HT-29 (cell line): ENCODE measurements around the gene CDH22. TPM values are rescaled to one million over a fixed set of nuclear protein-coding genes. Genes with fewer than 3 reads are reported as not detected.

Experiments used
- DNase-seq: peaks from one replicate; pipeline ENCODE4 v3.0.0-alpha.2; 2015; ENCODE audit warnings: low spot score
- total RNA-seq: library from RNA; depleted of rRNA; stranded (reverse); fragments of >200 nt; shearing (Covaris generic); gene quantifications from 2 replicates; pipeline ENCODE4 v1.2.3, GENCODE V29; 2014

CDH22 gene
- total RNA-seq, 1 experiment from 2014 or later: not detected

DNA sequence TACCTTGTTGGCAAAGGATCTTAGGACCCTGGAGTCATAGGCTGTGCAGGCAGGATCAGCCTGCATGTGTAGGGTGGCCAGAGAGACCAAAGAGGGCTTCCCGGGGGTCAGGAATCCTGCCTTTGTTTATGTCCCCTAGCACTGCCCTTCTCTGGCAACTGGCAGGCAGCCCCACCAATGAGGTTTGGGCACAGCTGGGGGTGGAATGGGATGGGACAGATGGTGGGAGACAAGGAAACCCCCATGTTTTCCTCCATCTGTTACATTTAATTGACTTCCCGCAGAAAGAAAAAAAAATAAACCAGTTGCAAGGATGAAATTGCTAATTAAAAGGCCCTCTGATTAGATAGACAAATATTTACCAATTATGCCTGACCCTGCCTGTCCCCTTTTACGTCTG is 162.6 kb downstream of the CDH22 start:
- no peak for DNase-seq

DNA sequence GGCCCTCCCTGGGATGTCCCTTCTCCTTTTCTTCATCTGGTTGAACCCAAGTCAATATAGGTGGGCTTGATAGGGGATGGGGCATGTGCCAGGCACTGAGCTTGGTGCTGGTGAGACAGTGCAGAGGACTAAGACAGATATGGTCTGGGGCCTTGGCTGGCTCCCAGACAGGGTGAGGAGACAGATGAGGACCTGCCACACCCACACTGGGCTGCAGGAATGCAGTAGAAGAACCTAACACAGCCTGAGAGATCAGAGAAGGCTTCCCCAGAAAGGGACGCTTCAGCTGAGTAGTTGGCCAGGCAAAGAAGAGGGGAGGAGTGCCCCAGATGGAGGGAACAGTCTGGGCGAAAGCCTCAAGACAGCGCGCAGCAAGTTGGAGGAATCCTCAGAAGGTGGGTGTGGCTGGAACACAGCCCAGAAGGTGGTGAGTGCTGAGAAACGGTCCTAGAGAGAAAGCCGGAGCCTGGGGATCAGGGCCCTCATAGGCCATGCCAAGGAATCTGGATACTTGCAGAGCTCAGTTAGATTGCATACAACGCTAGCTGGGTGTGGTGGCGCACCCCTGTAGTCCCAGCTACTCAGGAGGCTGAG is 163.8 kb downstream of the CDH22 start:
- DNase-seq: no peak

DNA sequence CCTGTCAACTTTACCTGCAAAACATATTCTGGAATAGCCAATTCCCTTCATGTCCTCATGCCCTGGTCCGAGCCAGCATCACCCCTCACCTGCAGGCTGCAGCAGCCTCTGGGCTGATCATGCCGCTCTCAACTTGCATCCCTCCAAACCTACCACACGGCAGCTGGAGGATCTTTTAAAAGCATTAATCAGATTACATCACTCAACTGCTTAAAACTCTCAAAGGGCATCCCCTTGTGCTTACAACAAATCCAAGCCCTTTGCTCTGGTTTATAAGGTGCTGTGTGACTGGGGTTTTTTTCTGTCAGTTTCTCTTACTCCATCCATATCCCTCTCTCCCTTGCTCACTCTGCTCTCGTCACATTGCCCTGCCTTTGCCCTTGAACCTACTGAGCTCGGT is 166.2 kb downstream of the CDH22 start:
- DNase-seq: no peak

DNA sequence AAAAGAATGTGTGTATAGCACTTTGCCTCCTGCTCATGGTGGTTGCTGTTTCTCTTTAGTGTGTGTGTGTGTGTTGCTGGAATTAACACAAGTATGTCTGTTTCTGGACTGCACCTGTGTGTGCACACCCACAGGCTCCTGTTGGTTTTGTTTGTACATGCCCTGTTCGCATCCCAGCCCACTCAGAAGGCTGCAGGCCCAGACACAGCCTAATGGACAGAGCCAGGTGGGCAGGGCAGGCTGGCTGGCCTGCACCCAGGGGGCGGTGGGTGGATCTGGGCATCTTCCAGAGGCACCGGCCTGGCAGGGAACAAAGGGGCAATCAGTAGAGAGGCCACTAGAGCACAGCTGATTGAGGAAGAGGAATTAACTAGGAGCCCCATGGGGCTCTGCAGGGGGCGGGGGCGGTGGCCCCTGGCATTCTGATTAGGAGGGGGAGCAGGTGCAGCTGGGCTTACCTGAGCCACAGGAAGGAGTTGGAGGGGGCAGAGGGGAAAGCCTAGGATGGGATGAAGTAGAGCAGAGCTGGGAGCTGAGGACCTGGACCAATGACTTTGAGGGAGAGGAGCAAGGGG is 168.3 kb downstream of the CDH22 start:
- DNase-seq: no peak

DNA sequence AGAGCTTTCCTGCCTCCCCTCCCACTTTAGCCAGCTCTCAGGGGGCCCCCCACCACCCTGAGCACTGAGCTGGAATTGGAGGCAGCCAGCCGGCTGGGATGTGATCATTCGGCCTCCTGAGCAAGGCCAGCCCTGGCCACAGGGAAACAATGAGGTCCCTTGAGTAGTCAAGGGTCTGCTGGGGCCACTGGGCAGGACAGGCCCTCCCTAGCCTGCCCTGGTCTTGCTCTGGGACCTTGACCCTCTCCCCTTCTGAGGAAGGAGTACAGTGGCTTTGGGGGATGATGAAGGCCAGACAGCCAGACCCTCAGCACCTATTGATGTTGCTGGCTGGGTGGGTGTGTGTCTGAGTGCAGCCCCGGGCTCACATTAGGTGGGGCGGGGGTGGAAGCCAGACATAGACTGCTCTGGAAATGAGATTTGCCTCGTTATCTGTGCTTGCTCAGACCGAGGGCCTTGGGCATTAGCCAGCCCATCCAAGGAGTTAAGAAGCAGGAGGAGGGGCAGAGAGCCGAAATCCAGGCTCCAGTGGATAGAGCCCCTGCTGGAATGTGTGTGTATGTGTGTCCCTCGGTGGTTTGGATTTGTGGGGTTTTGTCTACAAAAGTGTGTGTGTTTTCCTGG is 168.9 kb downstream of the CDH22 start:
- DNase-seq: no peak

DNA sequence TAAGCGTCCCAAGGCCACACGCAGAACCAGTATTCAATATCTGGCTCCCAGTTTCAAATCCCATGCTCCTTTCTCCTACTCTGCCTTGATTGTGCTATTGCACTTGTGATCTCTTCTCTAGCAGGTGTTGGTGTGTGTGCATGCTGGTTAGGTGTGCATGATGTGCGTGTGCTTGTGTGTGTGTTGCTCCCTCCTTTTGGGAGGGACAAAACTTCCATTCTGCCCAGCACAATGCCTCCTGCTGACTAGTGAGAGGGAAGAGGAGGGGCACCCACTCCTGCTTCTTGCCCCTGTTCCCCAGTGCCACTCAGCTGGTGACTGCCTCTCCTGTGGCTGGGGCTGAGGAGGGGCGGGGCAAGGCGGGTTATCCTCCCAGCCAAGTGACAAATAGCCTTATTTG is 170.5 kb downstream of the CDH22 start:
- no peak for DNase-seq

DNA sequence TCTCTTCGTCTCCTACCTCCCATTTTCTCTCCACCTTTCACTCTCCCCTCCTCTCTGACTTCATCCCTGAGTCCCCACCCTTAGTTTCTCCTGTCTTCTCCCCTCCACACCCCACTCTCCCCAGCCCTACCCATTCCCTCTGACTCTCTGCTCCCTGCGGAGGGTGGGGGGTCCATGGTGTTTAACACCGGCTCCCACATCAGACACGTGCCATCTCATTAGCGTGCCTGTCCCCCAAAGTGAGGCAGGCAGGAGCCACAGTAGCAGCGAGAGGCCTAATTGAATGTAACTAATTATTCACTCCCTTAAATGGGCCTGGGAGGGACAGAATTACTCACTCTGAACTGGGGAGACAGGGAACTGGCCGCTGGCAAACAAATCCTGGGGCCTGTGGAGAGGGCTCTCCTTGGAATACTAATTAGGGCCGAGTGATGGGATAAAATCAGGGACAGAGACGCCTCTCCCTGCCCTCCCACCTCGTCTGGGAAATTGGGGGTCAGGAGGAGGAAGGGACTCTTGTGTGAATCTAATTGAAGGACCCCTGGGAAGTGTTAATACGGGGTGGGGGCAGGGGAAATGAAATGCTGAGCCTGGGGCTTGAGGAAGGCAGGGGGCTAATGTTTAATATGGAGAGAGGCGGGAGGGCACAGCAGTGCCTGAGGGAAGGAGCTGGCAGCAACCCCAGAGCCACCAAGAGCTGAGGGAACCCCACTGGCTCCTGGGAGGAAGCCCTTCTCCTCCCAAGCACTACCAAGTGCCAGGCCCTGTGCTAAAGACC is 172.3 kb downstream of the CDH22 start:
- DNase-seq: no peak

DNA sequence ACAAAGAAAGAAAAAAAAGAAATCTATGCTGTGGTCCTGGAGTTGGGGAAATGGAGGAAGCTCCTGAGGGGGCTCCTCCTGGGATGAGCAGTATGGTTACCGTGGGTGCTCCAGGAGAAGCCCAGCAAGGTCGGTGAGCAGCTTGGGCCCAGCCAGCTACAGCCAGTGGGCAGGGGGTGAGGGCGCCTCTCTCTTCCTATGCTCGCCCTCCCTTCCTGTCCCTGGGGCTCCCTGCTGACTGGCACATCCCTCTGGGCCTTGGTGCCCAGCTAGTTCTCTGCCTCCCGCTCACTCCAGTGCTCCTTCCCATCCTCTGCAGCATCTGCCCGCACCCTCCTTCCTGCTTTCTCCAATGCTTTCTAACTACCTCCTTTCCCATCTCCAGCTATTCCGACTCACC is 173.6 kb downstream of the CDH22 start:
- DNase-seq: no peak

DNA sequence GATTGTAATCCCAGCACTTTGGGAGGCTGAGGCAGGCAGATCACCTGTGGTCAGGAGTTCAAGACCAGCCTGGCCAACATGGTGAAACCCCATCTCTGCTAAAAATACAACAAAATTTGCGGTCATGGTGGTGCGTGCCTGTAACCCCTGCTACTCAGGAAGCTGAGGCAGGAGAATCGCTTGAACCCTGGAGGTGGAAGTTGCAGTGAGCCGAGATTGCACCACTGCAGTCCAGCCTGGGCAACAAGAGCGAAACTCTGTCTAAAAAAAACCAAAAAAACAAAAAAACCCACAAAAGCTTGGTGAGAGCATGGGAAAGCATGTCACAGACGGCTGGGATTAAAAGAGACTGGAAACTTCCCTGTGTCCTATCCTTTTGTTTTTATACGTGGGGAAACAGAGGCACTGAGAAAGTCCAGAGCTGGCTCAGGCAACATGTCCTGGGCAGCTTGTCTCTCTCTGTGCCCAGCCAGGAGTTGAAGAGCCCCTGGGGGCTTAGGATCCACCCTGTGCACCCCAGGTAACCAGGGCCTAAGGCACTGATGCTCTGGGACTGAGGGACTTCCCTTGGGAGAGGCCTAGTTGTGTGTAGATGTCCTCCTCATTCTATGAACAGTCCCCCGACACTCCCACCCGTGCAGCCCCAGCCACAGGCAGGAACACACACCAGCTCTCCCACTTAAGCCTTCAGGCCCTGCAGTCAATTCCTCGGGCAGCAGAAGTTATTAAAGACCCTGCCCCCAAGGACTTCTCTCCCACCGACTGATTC is 174.2 kb downstream of the CDH22 start:
- DNase-seq: no peak

DNA sequence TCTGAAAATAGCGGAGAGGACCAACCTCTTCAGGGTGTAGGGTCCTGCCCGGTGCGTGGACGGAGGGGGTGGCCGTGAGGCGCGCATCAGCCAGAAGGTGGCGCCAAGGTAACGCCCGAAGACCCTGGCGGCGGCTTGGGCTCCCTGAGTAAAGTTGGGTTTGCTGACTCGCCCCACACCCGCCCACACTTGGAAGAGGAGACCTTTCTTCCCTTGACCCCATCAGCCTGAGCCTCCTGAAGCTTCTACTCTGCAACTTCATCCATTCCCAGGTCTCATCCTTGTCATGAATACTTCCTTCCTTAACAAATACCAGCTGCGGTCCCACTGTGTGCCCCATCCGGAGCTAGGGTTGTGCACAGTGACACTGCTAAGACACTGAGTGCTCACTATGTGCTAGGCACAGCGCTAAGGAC is 175.6 kb downstream of the CDH22 start:
- DNase-seq: peak; percentile 76

DNA sequence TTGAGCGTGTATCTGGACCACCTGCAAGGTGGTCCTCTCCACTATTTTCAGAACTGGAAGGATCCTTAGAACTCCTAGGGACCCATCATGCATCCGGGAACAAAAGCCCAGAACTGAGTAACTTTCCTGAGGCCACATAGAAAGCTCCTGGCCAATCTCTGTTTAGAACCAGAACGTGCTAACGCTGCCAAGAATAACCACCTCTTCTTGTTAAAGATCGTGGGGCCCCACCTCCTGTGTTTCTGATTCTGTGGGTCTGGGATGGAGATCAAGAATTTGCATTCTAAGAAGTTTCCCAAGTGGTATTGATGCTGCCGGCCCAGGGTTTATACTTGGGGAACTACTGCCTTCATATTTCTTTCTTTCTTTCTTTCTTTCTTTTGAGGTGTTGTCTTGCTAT is 176.9 kb downstream of the CDH22 start:
- DNase-seq: no peak

DNA sequence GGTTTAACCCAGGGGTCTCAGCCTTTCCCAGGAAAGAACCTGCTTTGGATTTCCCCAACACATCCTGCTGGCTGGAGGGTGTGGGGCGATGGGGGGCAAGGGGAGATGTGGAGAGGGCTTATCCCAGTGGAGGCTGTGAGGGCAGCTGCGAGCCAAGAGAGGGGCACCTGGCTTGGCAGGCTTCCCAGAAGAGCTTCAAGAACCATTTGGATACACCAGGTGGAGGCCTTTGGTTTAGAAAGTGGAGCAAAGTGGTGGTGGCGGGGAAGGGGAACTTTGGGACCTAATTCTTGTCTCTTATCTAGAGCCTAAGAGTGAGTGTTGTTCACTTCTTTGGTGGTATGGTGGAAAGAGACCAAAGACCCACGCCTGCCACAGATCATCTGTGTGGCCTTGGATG is 177.8 kb downstream of the CDH22 start:
- DNase-seq: no peak

DNA sequence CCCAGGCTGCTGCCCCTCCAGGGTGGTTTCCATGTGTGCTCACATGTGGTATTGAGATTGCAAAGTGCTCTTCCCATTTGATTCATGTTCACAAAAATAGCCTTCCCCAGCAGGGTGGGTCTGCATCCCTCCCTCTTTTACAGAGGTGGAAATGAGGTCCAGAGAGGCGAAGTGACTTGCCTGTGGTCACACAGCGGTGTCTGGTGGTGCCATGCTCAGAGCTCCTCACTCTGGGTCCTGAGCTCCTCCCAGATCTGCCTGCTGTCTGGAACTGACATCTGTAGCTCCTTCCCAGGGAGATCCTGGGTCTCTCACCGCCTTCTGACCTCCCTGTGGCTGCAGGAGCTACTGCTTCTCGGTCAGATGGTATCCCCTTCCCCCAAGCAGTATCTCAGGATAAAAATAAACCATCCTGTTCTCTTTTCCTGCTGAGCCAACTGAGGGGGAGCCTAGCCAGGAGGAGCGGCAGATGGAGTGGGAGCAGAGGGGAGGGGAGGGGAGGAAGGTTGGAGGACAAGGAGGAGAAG is 178.3 kb downstream of the CDH22 start:
- DNase-seq: no peak

DNA sequence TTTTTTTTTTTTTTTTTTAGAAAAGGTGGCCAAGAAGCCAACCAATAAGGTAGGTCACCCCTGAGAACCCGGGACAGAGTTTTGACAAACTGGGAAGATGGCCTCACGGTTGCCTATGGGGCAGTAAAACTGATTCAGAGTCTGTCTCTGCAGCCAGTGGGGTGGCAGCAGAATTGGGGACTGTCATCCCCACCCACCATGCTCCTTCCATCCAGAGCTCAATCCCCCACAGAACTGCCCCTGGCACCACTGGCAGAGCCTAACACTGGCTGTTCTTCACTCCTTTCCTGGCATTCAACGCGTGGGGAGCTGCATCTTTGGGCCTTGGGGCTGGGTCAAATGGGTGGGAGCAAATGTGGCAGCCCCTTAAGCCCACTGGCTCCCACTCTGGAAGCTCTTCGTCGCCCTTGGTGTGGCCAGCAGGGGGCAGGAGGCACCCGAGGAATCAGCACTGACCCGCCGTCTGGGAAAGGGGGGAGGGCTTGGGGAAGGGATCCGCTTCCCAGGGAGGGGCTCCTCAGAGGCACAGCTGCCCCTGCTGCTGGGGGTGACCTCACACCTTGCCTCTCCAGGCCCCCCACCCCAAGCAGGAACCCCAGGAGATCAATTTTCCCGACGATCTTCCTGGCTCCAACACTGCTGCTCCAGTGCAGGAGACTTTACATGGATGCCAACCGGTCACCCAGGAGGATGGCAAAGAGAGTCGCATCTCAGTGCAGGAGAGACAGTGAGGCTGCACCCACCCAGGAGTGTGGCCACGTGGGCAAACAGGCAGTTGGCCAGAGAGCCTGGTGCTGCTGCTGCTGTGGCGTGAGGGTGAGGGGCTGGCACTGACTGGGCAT is 179.8 kb downstream of the CDH22 start:
- peak; percentile 43 for DNase-seq

DNA sequence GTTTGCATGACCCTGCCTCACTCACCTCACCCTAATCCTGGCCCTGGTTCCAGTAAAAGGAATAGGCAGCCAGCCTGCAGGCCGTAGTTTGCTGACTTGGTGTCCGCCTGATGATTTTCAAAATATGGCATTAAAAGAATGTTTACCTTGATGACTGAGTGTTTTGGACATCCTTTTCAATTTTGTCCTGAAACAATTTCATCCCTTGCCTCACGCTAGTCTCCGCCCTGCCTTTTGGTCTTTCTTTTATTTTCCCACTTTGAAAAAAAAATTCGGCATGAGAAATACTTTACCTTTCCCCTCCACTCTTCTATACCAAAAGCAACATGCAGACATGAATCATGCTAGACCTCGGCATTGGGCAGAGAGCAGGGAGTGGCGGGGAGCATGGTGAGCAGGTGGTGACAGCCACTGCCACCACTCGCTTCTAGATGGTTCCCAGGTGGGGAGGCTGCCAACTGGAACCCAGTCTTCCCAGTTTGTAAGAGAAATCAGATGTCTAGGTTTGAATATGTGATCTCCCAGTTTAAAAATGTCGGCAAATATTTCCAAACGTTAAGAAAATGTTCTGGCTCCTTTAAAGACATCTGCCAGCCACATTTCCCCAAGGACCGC is 180.8 kb downstream of the CDH22 start:
- no peak for DNase-seq

DNA sequence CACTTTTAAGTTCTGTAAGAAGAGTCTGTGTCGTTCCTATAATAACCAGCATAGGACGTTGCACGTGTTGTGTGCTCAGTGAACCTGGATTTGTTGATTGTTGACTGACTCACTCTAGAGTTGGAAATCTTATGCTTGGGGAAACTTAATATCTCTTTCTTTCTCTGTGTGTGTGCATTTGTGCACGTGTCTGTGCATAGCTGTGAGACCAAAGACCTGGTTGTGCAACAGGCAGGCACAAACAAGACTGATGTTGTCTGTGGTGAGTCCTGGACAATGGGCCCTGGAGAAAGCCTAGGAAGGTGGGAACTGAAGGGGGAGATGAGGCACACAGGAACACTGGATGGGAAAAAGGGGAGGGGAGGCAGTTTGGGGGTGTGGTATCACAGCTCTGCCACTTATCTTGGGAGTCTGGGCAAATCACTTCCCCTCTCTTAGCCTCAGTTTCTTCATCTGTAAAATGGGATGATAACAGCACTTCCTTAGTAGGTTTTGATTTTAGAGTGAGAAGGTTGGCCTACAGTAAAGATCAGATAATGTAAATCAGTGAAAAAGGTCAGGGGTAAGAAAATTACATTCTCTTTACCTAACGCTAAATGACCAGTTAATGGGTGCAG is 181.8 kb downstream of the CDH22 start:
- DNase-seq: no peak
